C4-2B (cell line): ENCODE data around the gene ZSCAN12.
"Not testable (repeated sequence)": the region's sequence is repeated elsewhere in the genome, so short reads cannot be mapped to it uniquely, and the experiment has no call there.

ENCODE experiments used
- ZFX ChIP-seq: fragments of 450-650 bp; IDR thresholded peaks from 2 replicates; pipeline ENCODE4 v1.6.1; 2017
- TF ChIP-seq, protein P1 (sequence below): fragments of 450-650 bp; conservative IDR thresholded peaks from 2 replicates; pipeline ENCODE4 v1.5.1; 2017; ENCODE audit warnings: mild to moderate bottlenecking

DNA sequence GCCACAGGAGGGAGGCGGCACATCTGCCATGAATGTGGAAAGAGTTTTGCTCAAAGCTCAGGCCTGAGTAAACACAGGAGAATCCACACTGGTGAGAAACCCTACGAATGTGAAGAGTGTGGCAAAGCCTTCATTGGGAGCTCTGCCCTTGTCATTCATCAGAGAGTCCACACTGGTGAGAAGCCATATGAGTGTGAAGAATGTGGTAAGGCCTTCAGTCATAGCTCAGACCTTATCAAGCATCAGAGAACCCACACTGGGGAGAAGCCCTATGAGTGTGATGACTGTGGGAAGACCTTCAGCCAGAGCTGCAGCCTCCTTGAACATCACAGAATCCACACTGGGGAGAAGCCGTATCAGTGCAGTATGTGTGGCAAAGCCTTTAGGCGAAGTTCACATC lies 34.0 kb downstream of the ZSCAN12 start:
- TF ChIP-seq, protein P1, sequence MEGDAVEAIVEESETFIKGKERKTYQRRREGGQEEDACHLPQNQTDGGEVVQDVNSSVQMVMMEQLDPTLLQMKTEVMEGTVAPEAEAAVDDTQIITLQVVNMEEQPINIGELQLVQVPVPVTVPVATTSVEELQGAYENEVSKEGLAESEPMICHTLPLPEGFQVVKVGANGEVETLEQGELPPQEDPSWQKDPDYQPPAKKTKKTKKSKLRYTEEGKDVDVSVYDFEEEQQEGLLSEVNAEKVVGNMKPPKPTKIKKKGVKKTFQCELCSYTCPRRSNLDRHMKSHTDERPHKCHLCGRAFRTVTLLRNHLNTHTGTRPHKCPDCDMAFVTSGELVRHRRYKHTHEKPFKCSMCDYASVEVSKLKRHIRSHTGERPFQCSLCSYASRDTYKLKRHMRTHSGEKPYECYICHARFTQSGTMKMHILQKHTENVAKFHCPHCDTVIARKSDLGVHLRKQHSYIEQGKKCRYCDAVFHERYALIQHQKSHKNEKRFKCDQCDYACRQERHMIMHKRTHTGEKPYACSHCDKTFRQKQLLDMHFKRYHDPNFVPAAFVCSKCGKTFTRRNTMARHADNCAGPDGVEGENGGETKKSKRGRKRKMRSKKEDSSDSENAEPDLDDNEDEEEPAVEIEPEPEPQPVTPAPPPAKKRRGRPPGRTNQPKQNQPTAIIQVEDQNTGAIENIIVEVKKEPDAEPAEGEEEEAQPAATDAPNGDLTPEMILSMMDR: not testable (repeated sequence)
- not testable (repeated sequence) for TF ChIP-seq ZFX
